Skeletal muscle satellite cell (primary cell): Measurements from ENCODE around the gene GCNT4.
A peak's percentile ranks its signal among the peaks of the same experiment; 100 is the strongest.

Experiments used
- H3K27me3 ChIP-seq: 2 replicates; pipeline ENCODE4 v1.7.0; 2013; ENCODE audit warnings: low read length; ENCODE audit not compliant: control insufficient read depth, insufficient read depth
- H3K36me3 ChIP-seq: 2 replicates; pipeline ENCODE4 v1.7.0; 2013; ENCODE audit warnings: mild to moderate bottlenecking, control low read depth, low read length; ENCODE audit not compliant: insufficient read depth
- H3K4me1 ChIP-seq: 2 replicates; pipeline ENCODE4 v1.7.0; 2013; ENCODE audit warnings: low read length; ENCODE audit not compliant: control insufficient read depth, insufficient read depth
- H3K4me2 ChIP-seq: 2 replicates; pipeline ENCODE4 v1.7.0; 2013; ENCODE audit warnings: mild to moderate bottlenecking, low read length
- H3K4me3 ChIP-seq: 2 replicates; pipeline ENCODE4 v1.7.0; 2013; ENCODE audit warnings: low read length
- H3K9ac ChIP-seq: 2 replicates; pipeline ENCODE4 v1.7.0; 2013; ENCODE audit warnings: mild to moderate bottlenecking, low read depth, low read length, moderate library complexity
- H3K9me3 ChIP-seq: replicated peaks from 2 replicates; pipeline ENCODE4 v1.7.0; 2013; ENCODE audit warnings: mild to moderate bottlenecking, control low read depth, low read length

The GCNT4 gene

DNA sequence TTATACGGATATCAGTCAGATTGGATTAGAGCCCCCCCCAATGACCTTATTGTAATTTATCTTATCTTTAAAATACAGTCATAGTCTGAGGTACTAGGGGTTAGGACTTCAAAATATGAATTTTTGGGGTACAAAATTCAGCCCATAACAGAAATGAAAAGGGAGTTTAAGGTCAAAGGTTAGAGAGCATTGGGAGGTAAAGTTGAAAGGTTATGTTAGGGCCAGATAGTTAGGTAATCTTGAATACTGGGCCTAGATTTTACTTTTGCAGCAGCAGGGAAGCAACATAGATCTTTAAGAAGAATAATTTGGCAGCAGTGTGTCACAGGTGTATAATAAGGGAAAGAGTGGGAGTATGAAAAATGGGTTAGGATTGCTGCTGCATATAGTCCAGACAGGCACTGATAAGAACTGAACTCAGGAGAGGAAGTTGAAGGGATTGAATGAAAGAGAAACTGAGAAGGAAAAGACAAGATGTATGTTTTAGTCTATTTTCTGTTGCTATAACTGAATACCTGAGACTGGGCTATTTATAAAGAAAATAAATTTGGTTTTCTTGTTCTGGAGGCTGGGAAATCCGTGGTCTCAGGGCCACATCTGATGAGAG, 10.7 kb upstream of the GCNT4 start:
- no peaks in the 10 kb centered on the region for H3K36me3 ChIP-seq
- no peaks in the 10 kb centered on the region for H3K4me1 ChIP-seq
- no peaks in the 10 kb centered on the region for H3K9me3 ChIP-seq
- H3K9ac ChIP-seq, result no peak overlapping the region
- H3K27me3 ChIP-seq, result peaks cover 13% of the 10 kb centered on the region
- no peak overlapping the region for H3K4me3 ChIP-seq
- no peak overlapping the region for H3K4me2 ChIP-seq

DNA sequence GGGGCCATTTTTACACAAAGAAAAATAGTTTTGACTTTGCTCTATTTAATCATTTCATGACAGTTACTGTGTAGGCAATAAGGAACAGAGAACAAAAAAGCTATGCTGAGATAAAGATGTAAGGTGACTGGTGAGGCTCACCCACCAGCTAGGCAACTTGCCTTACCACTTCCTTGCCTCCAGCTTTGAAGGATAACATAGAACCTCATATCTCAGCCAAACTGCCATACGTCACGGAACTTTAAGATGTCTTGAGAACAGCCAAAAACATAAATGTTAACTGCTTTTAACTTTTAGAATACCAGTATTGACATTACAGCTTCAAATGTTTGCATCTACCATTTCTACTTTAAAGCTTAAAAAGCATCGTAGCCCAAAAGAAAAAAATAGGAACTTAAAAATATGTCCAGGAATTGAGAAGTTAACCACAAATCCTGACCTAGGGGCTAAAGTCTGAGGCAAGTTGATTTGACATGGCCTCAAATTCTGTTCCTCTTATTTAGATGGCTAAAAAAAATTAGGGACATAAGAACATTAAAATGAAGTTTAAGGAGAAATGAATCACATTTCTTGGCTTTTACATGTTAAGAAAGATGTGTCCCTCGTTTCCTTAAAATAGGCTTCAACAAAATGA, 7.7 kb upstream of the GCNT4 start:
- peaks cover 21% of the 10 kb centered on the region for H3K27me3 ChIP-seq
- no peaks in the 10 kb centered on the region for H3K36me3 ChIP-seq
- no peaks in the 10 kb centered on the region for H3K9me3 ChIP-seq
- no peak overlapping the region for H3K4me3 ChIP-seq
- H3K4me1 ChIP-seq, result no peaks in the 10 kb centered on the region
- H3K9ac ChIP-seq, result no peak overlapping the region
- no peak overlapping the region for H3K4me2 ChIP-seq

DNA sequence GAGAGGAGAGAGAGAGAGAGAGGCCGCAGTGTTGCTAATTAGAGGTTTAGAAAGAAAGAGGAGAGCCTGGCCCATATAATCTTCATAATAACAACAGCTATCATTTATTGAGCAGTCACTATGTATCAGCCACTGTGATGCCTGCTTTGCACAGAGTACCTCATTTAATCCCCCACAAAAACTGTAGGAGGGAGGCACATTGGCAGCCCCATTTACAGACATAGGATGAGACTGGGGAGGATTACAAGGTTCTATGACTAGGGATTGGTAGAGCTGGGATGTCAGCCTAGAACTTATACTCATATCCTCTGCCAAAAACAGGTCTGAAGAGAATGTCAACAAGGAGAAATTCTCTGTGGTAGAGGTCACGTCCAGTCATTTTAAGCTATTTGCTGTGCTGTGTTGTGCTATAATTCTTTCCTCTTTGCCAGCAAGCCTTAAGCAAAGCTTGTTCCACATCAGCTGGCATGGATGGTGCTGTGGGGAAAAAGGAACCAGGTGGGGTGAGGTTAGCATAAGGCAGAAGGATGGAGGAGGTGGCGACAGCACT, 6.7 kb upstream of the GCNT4 start:
- peaks cover 4% of the 10 kb centered on the region for H3K4me1 ChIP-seq
- no peaks in the 10 kb centered on the region for H3K36me3 ChIP-seq
- H3K9me3 ChIP-seq, result no peaks in the 10 kb centered on the region
- no peak overlapping the region for H3K4me3 ChIP-seq
- H3K27me3 ChIP-seq, result peaks cover 21% of the 10 kb centered on the region
- no peak overlapping the region for H3K4me2 ChIP-seq
- H3K9ac ChIP-seq, result no peak overlapping the region

DNA sequence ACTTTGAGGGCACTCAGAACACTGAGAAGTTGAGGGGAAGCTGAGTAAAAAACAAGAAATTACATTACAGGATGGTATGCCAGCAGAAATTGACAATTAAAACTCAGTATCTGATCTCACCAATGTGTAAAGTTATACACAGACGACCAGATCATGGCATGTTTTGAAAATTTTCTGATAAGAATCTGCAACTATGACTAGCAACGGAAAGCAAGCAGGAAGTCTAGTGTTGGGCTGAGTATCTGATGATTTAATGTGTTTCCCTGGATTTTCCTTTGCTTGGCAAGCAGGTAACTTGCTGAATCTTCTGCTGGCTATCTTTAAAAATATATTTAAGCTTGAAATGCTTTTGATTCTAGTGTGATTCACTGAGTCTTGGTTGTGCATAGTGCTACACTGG, 5.2 kb upstream of the GCNT4 start:
- H3K4me2 ChIP-seq, result no peak overlapping the region
- no peak overlapping the region for H3K9ac ChIP-seq
- no peak overlapping the region for H3K4me3 ChIP-seq
- H3K27me3 ChIP-seq, result peaks cover 21% of the 10 kb centered on the region
- H3K36me3 ChIP-seq, result no peaks in the 10 kb centered on the region
- no peaks in the 10 kb centered on the region for H3K9me3 ChIP-seq
- H3K4me1 ChIP-seq, result peaks cover 6% of the 10 kb centered on the region

DNA sequence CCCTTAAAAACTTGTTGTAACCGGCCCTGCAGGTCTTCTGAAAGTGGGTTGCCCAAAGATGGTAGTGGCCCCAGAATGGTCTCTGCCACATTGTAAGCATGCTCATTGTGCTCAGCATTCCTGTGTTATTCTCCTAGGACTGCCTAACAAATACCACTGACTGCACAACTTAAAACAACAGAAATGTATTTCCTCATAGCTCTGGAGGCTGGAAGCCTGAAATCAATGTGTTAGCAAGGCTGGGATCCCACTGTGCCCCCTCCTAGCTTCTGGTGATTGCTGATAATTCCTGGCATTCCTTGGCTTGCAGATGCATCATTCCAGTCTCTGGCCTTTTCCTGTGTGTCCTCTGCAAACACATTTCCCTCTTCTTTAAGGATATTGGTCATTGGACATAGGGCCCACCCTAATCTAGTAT, 3.4 kb upstream of the GCNT4 start:
- H3K4me1 ChIP-seq, result peaks cover 12% of the 10 kb centered on the region
- no peaks in the 10 kb centered on the region for H3K36me3 ChIP-seq
- no peaks in the 10 kb centered on the region for H3K9me3 ChIP-seq
- H3K9ac ChIP-seq, result no peak overlapping the region
- no peak overlapping the region for H3K4me3 ChIP-seq
- no peak overlapping the region for H3K4me2 ChIP-seq
- H3K27me3 ChIP-seq, result peaks cover 21% of the 10 kb centered on the region

DNA sequence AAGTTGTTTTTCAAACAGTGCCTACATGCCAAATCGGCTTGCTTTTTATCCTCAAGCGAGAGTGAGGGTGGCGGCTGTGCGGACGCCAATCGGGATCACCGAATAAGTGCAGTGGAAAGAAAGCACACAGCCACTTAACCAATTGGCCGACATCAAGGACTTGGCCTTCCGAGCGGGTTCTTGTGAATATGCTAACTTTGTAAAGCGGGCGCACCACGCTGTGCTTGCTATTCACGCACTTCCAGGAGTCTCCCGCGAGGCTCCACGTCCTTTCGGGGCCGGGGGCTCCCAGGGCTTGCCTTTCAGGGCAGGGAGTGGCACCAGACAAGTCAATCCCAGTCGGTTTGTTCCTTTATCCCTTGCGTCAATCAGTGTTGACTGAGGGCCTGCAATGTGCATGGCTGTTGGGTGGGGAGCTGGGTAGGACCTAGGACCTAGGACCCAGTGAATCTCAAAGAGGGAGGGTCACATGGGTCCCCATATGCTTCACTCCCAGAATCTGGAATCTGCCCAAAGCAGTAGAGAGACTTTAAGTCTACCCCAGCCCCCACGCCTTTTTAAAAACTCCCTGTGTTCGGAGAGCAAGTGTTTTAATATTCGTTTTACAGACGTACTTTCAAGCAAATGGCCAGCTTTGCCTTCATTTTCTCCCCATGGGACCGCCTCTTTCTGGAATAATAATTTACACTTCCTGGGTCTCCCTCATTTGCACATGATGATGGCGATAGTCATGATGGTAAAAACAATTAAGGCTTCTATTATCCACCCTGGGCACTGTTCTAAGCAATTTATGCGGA, 2.0 kb upstream of the GCNT4 start:
- H3K9me3 ChIP-seq, result no peaks in the 10 kb centered on the region
- peak overlapping the region; percentile 92 for H3K4me2 ChIP-seq
- peak overlapping the region; percentile 88 for H3K4me3 ChIP-seq
- H3K9ac ChIP-seq, result peak overlapping the region; percentile 73
- peaks cover 20% of the 10 kb centered on the region for H3K27me3 ChIP-seq
- H3K36me3 ChIP-seq, result no peaks in the 10 kb centered on the region
- H3K4me1 ChIP-seq, result peaks cover 12% of the 10 kb centered on the region

DNA sequence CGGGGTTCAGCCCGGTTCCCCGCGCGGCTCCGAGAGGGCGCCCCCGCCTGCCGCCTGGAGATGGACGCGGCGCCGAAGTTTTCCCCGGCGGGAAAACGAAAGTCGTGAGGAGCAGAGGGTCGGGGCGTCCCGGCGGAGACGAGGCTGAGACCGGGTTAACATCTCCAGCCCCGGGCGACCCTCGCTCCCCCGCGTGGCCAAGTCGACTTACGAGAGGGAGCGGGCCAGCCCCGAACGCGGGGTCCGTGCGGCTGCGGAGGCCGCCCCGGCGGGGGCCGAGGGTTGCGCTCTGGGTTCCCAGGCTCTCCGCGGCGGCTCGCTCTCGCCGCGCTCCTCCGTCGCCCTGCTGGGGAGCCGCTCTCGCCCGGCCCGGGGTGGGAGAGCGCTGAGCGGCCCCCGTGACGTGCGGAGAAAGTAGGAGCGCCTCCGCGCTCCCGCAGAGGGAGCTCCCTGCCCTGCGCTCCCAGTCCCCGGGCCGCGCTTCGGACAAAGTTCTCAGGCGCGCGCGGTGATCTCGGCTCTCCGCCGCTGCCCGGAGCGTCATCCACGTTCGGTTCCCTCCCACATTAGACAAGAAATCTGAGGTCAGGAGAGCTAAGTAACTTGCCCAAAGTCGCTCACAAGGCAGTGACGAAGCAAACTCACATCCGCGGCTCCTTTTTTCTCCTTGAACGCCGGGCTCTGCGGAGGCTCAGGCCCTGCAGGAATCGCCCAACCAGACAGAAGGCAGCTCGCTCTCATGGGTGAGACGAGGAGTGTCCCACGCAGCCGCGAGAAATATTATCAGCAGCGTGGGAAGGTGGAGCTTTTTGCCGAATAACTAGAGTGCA, 1.2 kb upstream of the GCNT4 start:
- Histone ChIP-seq H3K4me1 (peaks cover 12% of the 10 kb centered on the region), H3K9me3 (no peaks in the 10 kb centered on the region), H3K27me3 (peaks cover 13% of the 10 kb centered on the region), H3K4me2 (peak overlapping the region; percentile 92), H3K36me3 (no peaks in the 10 kb centered on the region), H3K4me3 (peak overlapping the region; percentile 88), H3K9ac (peak overlapping the region; percentile 73)

DNA sequence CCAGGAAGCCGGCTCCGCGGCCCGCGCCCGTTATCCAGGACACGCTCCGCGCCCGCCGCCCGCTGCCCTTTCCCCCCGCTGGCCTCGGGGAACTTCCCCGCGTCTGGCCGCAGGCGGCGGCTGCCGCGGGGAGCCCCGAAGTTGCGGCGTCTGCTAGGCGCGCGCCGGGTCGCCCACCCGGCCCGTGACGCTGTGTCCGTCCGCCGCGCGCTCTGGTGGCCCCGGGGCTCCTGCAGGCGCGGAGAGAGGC, 621 bp upstream of the GCNT4 start:
- Histone ChIP-seq H3K27me3 (peaks cover 11% of the 10 kb centered on the region), H3K4me3 (peak overlapping the region; percentile 88), H3K4me2 (peak overlapping the region; percentile 92), H3K36me3 (no peaks in the 10 kb centered on the region), H3K4me1 (peaks cover 12% of the 10 kb centered on the region), H3K9ac (peak overlapping the region; percentile 73), H3K9me3 (no peaks in the 10 kb centered on the region)

DNA sequence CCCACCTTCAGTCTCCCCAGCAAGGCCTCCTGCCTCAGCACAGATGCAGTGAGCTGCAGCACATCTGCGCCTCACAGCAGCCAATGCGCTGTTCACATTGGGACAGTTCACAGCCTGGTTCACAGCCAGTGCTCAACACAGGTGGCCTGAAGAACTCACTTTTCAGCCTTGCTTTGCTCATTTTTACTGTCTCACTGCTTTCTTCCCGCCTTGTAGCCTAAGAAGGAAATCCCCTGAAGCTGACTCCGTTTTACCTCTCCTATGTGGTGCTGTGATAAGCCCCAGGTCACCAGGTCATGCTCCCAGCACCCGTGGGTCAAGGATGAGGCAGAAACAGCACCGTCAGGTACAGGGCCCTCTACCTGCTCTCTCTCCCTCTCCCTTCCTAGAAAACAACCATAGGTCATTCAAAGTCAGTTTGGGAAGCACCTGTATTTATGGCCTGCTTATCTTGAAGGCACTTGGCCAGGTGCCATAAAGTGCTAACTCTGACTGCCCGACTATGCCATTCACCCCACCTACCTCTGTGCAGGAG, 1.1 kb downstream of the GCNT4 start:
- Histone ChIP-seq H3K4me2 (no peak overlapping the region), H3K9ac (no peak overlapping the region), H3K4me1 (peaks cover 12% of the 10 kb centered on the region), H3K4me3 (no peak overlapping the region), H3K36me3 (no peaks in the 10 kb centered on the region), H3K27me3 (peaks cover 7% of the 10 kb centered on the region), H3K9me3 (no peaks in the 10 kb centered on the region)

DNA sequence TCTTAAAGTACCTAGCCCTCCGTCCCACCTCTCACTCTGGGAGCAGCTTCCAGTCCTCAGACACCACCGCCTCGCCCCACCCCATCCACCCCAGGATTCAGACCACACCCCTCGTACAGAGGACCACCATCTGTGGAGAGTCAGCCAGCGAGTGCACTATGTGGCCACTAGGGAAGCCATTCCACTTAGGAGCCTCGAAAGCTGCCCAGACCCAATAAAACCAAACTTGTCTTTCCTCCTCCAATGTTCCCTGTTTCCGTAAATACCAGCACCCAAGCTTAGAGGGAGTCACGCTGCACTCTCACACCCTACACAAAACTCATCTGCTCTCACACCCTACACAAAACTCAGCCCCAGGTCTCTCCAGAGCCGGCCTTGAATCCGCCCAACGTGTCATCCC, 1.9 kb downstream of the GCNT4 start:
- Histone ChIP-seq H3K36me3 (no peaks in the 10 kb centered on the region), H3K9me3 (no peaks in the 10 kb centered on the region), H3K9ac (no peak overlapping the region), H3K4me3 (no peak overlapping the region), H3K27me3 (no peaks in the 10 kb centered on the region), H3K4me1 (peaks cover 12% of the 10 kb centered on the region), H3K4me2 (no peak overlapping the region)
